Left lung (tissue), 10 donors: ENCODE results near the gene EFNA1. TPM values are rescaled to one million over a fixed set of nuclear protein-coding genes. Genes with fewer than 3 reads are reported as not detected.
"Not testable (repeated sequence)": the region's sequence is repeated elsewhere in the genome, so short reads cannot be mapped to it uniquely, and the experiment has no call there.

ENCODE experiments used
- ATAC-seq: fragments of 200-7000 bp; cut with Tn5 transposase; one replicate; pipeline ENCODE4 v1.9.1; 2020; ENCODE audit warnings: moderate library complexity
- DNase-seq, 4 donors: peaks; one replicate each; pipeline ENCODE4 v3.0.0-alpha.2; 2013 to 2020
- H3K27ac ChIP-seq, 2 donors: fragments of 200-600 bp; sonication (generic) in 1 of 2; one replicate each; pipeline versions ENCODE4 v1.5.0 to v1.8.0; 2020 to 2021
- H3K27me3 ChIP-seq, 2 donors: fragments of 200-600 bp; sonication (generic) in 1 of 2; one replicate each; pipeline versions ENCODE4 v1.5.0 to v1.8.0; 2020 to 2021
- H3K36me3 ChIP-seq, 2 donors: fragments of 200-600 bp; sonication (generic) in 1 of 2; one replicate each; pipeline versions ENCODE4 v1.5.0 to v1.8.0; 2020 to 2021
- H3K4me1 ChIP-seq, 2 donors: fragments of 200-600 bp; one replicate each; pipeline ENCODE4 v1.8.0; 2021
- H3K4me3 ChIP-seq, 2 donors: fragments of 200-600 bp; sonication (generic) in 1 of 2; one replicate each; pipeline versions ENCODE4 v1.5.0 to v1.8.0; 2020 to 2021; ENCODE audit warnings: mild to moderate bottlenecking in 1 of 2
- H3K9me3 ChIP-seq, 2 donors: fragments of 200-600 bp; sonication (generic) in 1 of 2; one replicate each; pipeline versions ENCODE4 v1.5.0 to v1.8.0; 2020 to 2021
- intact Hi-C, 2 donors: fragments of 100-400 bp; cut with DNase I; formaldehyde crosslinking; loops; one replicate each; pipeline versions ENCODE4 v1.11.2 to v1.14.2; 2022
- polyA plus RNA-seq, 6 donors: library from polyadenylated mRNA; unstranded; fragments of 120-200 nt; gene quantifications; one replicate each; pipeline ENCODE4 v1.2.1, GENCODE V29; 2013; ENCODE audit not compliant: insufficient read length in 6 of 6
- total RNA-seq, 2 donors: library from RNA; stranded (reverse); fragmentation: NEBNext Ultra II Directional; extraction: Animal tissue kit (Norgen Biotek cat#: 25700); gene quantifications; one replicate each; pipeline ENCODE4 v1.2.1, GENCODE V29; 2021
- TF ChIP-seq, protein P1 (sequence below), 2 donors: fragments of 200-600 bp; sonication (generic) in 1 of 2; IDR thresholded peaks; one replicate each; pipeline versions ENCODE4 v1.5.0 to v1.8.0; 2021; ENCODE audit warnings: antibody characterized with exemption in 2 of 2
- donor health status: DM: no; HTN: yes; CAD: no.
- donor health status: DM: no; HTN: no; CAD: no.

EFNA1 gene
- total and polyA plus RNA-seq, 8 donors: 63.7 to 148 (median 98.4) TPM

DNA sequence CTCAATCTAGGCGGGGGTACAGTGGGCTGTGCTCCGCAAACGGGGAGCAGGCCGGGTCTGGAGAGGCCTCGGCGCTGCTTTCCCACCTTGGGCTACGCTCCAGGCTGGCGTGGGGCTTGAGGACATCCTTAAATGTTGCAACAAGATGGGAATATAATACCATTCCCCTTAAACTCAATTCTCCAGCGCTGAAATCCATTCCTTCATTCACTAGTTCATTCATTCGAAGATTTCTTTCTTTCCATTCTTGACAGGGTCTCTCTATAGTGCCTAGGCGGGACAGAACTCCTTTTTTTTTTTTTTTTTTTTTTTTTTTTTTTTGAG is 12.9 kb downstream of the EFNA1 start:
- no peaks in the 10 kb centered on the region for H3K27me3 ChIP-seq
- TF ChIP-seq, protein P1, sequence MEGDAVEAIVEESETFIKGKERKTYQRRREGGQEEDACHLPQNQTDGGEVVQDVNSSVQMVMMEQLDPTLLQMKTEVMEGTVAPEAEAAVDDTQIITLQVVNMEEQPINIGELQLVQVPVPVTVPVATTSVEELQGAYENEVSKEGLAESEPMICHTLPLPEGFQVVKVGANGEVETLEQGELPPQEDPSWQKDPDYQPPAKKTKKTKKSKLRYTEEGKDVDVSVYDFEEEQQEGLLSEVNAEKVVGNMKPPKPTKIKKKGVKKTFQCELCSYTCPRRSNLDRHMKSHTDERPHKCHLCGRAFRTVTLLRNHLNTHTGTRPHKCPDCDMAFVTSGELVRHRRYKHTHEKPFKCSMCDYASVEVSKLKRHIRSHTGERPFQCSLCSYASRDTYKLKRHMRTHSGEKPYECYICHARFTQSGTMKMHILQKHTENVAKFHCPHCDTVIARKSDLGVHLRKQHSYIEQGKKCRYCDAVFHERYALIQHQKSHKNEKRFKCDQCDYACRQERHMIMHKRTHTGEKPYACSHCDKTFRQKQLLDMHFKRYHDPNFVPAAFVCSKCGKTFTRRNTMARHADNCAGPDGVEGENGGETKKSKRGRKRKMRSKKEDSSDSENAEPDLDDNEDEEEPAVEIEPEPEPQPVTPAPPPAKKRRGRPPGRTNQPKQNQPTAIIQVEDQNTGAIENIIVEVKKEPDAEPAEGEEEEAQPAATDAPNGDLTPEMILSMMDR (IDR thresholded peaks at IDR 0.05): no peak
- H3K4me1 ChIP-seq: peaks cover 16 to 40% of the 10 kb centered on the region in 2 donors
- no peak for DNase-seq
- no peaks in the 10 kb centered on the region for H3K36me3 ChIP-seq
- H3K4me3 ChIP-seq: peak overlapping the region; percentile 78 to 94
- no peak for ATAC-seq
- H3K9me3 ChIP-seq: no peaks in the 10 kb centered on the region
- intact Hi-C loops: no loop called here
- H3K27ac ChIP-seq: peak overlapping the region in 1 of 2 donors; percentile 93

GRCh38 chr1:155141749-155142148 is 14.1 kb downstream of the EFNA1 start:
- no peak for ATAC-seq
- H3K4me1 ChIP-seq: peaks cover 13 to 37% of the 10 kb centered on the region in 2 donors

DNA sequence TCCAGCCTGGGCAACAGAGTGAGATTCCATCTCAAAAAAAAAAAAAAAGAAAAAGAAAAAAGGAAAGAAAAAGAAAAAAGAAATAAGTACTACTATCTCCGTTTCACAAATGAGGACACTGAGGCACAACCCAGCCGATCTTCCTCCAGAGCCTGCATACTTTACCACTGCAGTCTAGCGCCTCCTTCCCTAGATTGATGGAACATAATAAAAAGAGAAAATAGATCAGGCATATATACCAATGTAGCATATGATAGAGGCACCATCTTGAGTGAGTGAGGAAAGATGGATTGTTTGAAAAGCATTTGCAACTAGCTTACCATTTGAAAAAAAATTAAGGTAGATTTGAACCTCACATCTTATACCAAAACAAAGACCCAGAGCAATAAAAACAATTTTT is 17.8 kb downstream of the EFNA1 start:
- Histone ChIP-seq H3K4me1 (peaks cover 0 to 4% of the 10 kb centered on the region in 2 donors), H3K4me3 (no peak overlapping the region), H3K27me3 (no peaks in the 10 kb centered on the region), H3K9me3 (no peaks in the 10 kb centered on the region), H3K27ac (no peak overlapping the region), H3K36me3 (no peaks in the 10 kb centered on the region)
- TF ChIP-seq, protein P1 (IDR thresholded peaks at IDR 0.05): no peak
- intact Hi-C loops: no loop called here
- ATAC-seq (no peak), DNase-seq (no peak)

More at GRCh38 chr1:155141749-155142148, 14.1 kb downstream of the EFNA1 start:
- no peak overlapping the region for H3K4me3 ChIP-seq
- TF ChIP-seq, protein P1 (IDR thresholded peaks at IDR 0.05): no peak
- intact Hi-C loops: no loop called here
- no peaks in the 10 kb centered on the region for H3K27me3 ChIP-seq
- no peaks in the 10 kb centered on the region for H3K9me3 ChIP-seq
- H3K27ac ChIP-seq: no peak overlapping the region
- DNase-seq: no peak
- no peaks in the 10 kb centered on the region for H3K36me3 ChIP-seq

DNA sequence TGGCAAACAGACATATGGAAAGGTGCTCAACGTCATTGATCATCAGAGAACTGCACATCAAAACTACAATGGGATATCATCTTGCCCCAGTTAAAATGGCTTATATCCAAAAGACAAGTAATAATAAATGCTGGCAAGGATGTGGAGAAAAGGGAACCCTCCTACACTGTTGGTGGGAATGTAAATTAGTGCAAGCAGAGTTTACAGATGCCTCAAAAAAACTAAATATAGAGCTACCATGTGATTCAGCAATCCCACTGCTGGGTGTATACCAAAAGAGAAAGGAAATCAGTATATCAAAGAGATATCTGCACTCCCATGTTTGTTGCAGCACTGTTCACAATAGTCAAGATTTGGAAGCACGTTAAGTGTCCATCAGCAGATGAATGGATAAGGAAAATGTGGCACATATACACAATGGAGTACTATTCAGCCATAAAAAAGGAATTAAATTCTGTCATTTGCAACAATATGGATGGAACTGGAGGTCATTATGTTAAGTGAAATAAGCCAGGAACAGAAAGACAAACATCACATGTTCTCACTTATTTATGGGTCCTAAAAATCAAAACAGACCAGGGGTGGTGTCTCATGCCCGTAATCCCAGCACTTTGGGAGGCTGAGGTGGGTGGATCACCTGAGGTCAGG is 28.4 kb downstream of the EFNA1 start:
- DNase-seq, H3K9me3 ChIP-seq, H3K27me3 ChIP-seq, H3K4me3 ChIP-seq, H3K36me3 ChIP-seq, ATAC-seq, H3K4me1 ChIP-seq, H3K27ac ChIP-seq, intact Hi-C loops: not testable (repeated sequence)

GRCh38 chr1:155158991-155159390 is 31.3 kb downstream of the EFNA1 start:
- Histone ChIP-seq H3K27ac (no peak overlapping the region), H3K27me3 (no peaks in the 10 kb centered on the region), H3K9me3 (no peaks in the 10 kb centered on the region), H3K4me3 (no peak overlapping the region), H3K4me1 (no peaks in the 10 kb centered on the region), H3K36me3 (no peaks in the 10 kb centered on the region)
- TF ChIP-seq, protein P1 (IDR thresholded peaks at IDR 0.05): no peak
- no peak for DNase-seq
- intact Hi-C loops: no loop called here
- no peak for ATAC-seq

DNA sequence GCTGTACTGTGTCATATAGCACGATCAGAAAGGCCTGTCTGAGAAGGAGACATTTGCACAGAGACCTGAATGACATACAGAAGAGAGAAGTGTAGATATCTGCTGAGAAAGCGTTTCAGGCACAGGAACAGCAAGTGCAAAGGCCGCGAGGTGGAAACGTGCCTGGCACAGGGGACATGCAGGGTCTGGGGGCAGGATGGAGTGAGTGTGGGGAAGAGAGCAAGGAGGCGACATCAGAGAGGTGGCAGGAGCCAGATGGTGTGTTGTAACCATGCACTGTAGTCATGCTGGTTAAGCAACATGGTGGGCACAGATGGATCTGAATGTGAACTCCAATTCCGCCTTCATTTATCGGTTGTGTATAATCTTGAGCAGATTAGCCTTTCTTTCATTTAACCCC is 32.5 kb downstream of the EFNA1 start:
- Histone ChIP-seq H3K4me1 (no peaks in the 10 kb centered on the region), H3K27ac (no peak overlapping the region), H3K4me3 (no peak overlapping the region), H3K27me3 (no peaks in the 10 kb centered on the region), H3K36me3 (no peaks in the 10 kb centered on the region), H3K9me3 (no peaks in the 10 kb centered on the region)
- DNase-seq: no peak
- intact Hi-C loops: no loop called here
- TF ChIP-seq, protein P1 (IDR thresholded peaks at IDR 0.05): no peak
- no peak for ATAC-seq

- DNase-seq, H3K9me3 ChIP-seq, ATAC-seq, H3K36me3 ChIP-seq, H3K27ac ChIP-seq, intact Hi-C loops, H3K4me3 ChIP-seq: not testable (repeated sequence)
- Histone ChIP-seq H3K27me3 (peaks cover 0 to 12% of the 10 kb centered on the region in 2 donors), H3K4me1 (peaks cover 2 to 15% of the 10 kb centered on the region in 2 donors)
These were observed 35.0 kb downstream of the EFNA1 start for GRCh38 chr1:155162631-155163030.

GRCh38 chr1:155163785-155164184 is 36.1 kb downstream of the EFNA1 start:
- H3K9me3 ChIP-seq, H3K36me3 ChIP-seq, H3K27ac ChIP-seq, ATAC-seq, H3K4me3 ChIP-seq, intact Hi-C loops, DNase-seq: not testable (repeated sequence)
- H3K4me1 ChIP-seq: peaks cover 4 to 21% of the 10 kb centered on the region in 2 donors
- H3K27me3 ChIP-seq: peaks cover 0 to 12% of the 10 kb centered on the region in 2 donors
